SHP77 (cell line): ENCODE data around the gene SNCAIP.

Source experiments
- DNase-seq, 2 experiments: peaks; one replicate each; lab custom pipeline; 2025; lab: John Stamatoyannopoulos, UW

SNCAIP gene

GRCh38 chr5:122311961-122312590 is at the start of gene SNCAIP:
Gene SNCAIP (plus strand): TSS chr5:122312237. CDS start chr5:122391135, 78,898 bp downstream.
- no peak for DNase-seq

- no peak for DNase-seq
Measured at GRCh38 chr5:122263352-122264030, 48.5 kb upstream of the SNCAIP start.

- no peak for DNase-seq
Measured at GRCh38 chr5:122264610-122265009, 47.4 kb upstream of the SNCAIP start.

- DNase-seq, result no peak
Measured at GRCh38 chr5:122267185-122267584, 44.9 kb upstream of the SNCAIP start.

GRCh38 chr5:122273696-122274095 is 38.3 kb upstream of the SNCAIP start:
- DNase-seq, result no peak

- DNase-seq, result no peak
Measured at GRCh38 chr5:122283592-122283991, 28.4 kb upstream of the SNCAIP start.

GRCh38 chr5:122286541-122286940 is 25.5 kb upstream of the SNCAIP start:
- DNase-seq, result no peak

- no peak for DNase-seq
Measured at GRCh38 chr5:122287101-122287500, 24.9 kb upstream of the SNCAIP start.

- peak; percentile 62 to 65 for DNase-seq
Measured at GRCh38 chr5:122291000-122291901, 20.8 kb upstream of the SNCAIP start.

- DNase-seq, result peak in 1 of 2 experiments; percentile 16
Measured at GRCh38 chr5:122292332-122292731, 19.7 kb upstream of the SNCAIP start.

- peak in 1 of 2 experiments; percentile 29 for DNase-seq
Measured at GRCh38 chr5:122295138-122295537, 16.9 kb upstream of the SNCAIP start.

GRCh38 chr5:122296871-122297270 is 15.2 kb upstream of the SNCAIP start:
- DNase-seq, result no peak

- no peak for DNase-seq
Measured at GRCh38 chr5:122297587-122298298, 14.3 kb upstream of the SNCAIP start.

- DNase-seq, result no peak
Measured at GRCh38 chr5:122300374-122300773, 11.7 kb upstream of the SNCAIP start.

GRCh38 chr5:122301016-122301415 is 11.0 kb upstream of the SNCAIP start:
- no peak for DNase-seq

GRCh38 chr5:122304471-122305215 is 7.4 kb upstream of the SNCAIP start:
- no peak for DNase-seq

GRCh38 chr5:122306461-122306860 is 5.6 kb upstream of the SNCAIP start:
- no peak for DNase-seq

GRCh38 chr5:122310889-122311288 is 1.1 kb upstream of the SNCAIP start:
- no peak for DNase-seq

- peak; percentile 50 to 53 for DNase-seq
Measured at GRCh38 chr5:122311497-122311960, 508 bp upstream of the SNCAIP start.

GRCh38 chr5:122312591-122313406 is 762 bp downstream of the SNCAIP start:
- peak; percentile 23 to 44 for DNase-seq
